AG04450 (cell line): Measurements from ENCODE around the gene EML6. TPM values are rescaled to one million over a fixed set of nuclear protein-coding genes. Genes with fewer than 3 reads are reported as not detected.

Source experiments
- CTCF ChIA-PET: fragments of 300-600, 350-600 bp; formaldehyde crosslinking; extraction: SDS; loops from one replicate; lab custom pipeline; 2022; ENCODE audit warnings: antibody characterized with exemption, inconsistent platforms; lab: Charles Lee
- POLR2A ChIA-PET: fragments of 350-600 bp; formaldehyde crosslinking; extraction: SDS; loops from one replicate; lab custom pipeline; 2021; ENCODE audit warnings: antibody characterized with exemption, inconsistent platforms; lab: Yijun Ruan, JAX
- DNase-seq: peaks from one replicate; pipeline ENCODE4 v3.0.0-alpha.2; 2011; ENCODE audit warnings: low read depth, low spot score
- H3K27ac ChIP-seq: one replicate; pipeline ENCODE4 v1.5.1; 2012; ENCODE audit warnings: low read depth, low read length, control low read depth
- H3K27me3 ChIP-seq: one replicate; pipeline ENCODE4 v1.6.0; 2012; ENCODE audit warnings: low read length; ENCODE audit not compliant: control insufficient read depth, insufficient read depth
- H3K4me3 ChIP-seq: 2 replicates; pipeline ENCODE4 v1.5.1; 2011; ENCODE audit warnings: mild to moderate bottlenecking, low read depth, low read length, control low read depth
- H3K9me3 ChIP-seq: 2 replicates; pipeline ENCODE4 v1.5.1; 2012; ENCODE audit warnings: low read length; ENCODE audit not compliant: control insufficient read depth, insufficient read depth
- CTCF ChIP-seq: IDR thresholded peaks from 2 replicates; pipeline ENCODE4 v1.5.1; 2011; ENCODE audit warnings: low read depth, low read length, control low read depth, inconsistent platforms
- polyA plus RNA-seq: library from polyadenylated mRNA; depleted of rRNA; stranded (reverse); fragments of >200 nt; gene quantifications from 2 replicates; pipeline ENCODE4 v1.2.3, GENCODE V29; 2011

EML6 gene
- polyA plus RNA-seq, 1 experiment = 0.30 TPM

DNA sequence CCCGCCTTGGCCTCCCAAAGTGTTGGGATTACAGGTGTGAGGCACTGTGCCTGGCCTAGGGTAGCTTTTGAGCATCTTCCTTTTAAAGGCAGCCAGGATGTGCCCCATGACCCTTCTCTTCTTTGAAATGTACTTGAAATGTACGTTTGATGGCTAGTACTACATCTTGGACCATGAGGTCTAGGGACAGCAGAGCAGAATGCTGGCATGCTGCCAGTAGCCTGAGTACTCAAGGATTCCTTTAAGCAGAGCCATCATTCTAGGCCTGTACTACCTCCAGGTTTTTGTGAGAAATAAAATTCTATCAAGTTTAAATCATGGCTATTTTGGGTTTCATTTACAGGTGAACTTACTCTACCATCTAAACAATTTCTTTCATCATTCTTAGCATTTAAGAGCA lies 2.9 kb upstream of the EML6 start:
- Histone ChIP-seq H3K27ac (no peak overlapping the region), H3K9me3 (no peaks in the 10 kb centered on the region), H3K27me3 (peaks cover 20% of the 10 kb centered on the region), H3K4me3 (no peak overlapping the region)
- no peak for DNase-seq
- ChIA-PET POLR2A (no interaction called here), CTCF (no interaction called here)
- no peak for TF ChIP-seq CTCF

DNA sequence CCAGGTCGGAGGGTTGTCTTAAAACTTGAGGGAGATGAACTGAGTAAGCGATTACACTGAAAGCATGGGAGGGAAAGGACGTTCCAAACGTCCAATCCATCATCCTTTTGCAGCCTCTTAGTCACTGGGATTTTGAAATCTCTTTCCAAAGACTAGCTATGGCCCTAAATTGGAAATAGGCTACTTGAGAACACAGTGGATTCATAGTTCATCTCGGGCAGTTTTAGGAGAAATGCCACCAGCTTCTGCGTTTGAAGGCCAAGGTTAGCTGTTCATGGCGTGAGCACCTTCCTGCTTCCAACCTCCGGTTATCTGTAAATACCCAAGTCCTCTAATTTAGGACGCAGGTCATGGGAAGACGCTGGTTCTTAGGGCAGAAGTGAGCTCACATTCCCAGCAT lies 821 bp upstream of the EML6 start:
- POLR2A ChIA-PET = no interaction called here

GRCh38 chr2:54723996-54724559 lies 616 bp downstream of the EML6 start:
- Histone ChIP-seq H3K9me3 (no peaks in the 10 kb centered on the region), H3K4me3 (peak overlapping the region; percentile 76), H3K27ac (no peak overlapping the region), H3K27me3 (peaks cover 26% of the 10 kb centered on the region)
- ChIA-PET CTCF (interaction anchor here (0.6 to 1.9 kb wide), 2 partner anchors 90 to 452 kb away, joined by 3 to 7 read pairs; no protein-coding TSS in a partner anchor), POLR2A (interaction anchor here (0.6 to 0.7 kb wide), 2 partner anchors 62 to 487 kb away, joined by 3 to 4 read pairs; no protein-coding TSS in a partner anchor)
- no peak for DNase-seq
- TF ChIP-seq CTCF = no peak

More for the DNA sequence above, 821 bp upstream of the EML6 start:
- H3K27ac ChIP-seq = peak overlapping the region; percentile 33
- H3K9me3 ChIP-seq = no peaks in the 10 kb centered on the region
- CTCF ChIA-PET = interaction anchor here (1.0 to 2.5 kb wide), 6 partner anchors 18 to 616 kb away, joined by 3 to 12 read pairs (median 4); no protein-coding TSS in a partner anchor
- H3K4me3 ChIP-seq = peak overlapping the region; percentile 76
- H3K27me3 ChIP-seq = peaks cover 29% of the 10 kb centered on the region
- no peak for TF ChIP-seq CTCF
- no peak for DNase-seq

GRCh38 chr2:54724560-54725342 lies 1.3 kb downstream of the EML6 start:
- CTCF ChIA-PET = interaction anchor here (0.6 kb wide), 1 partner anchor 91 kb away, joined by 3 read pairs; no protein-coding TSS in a partner anchor

More at GRCh38 chr2:54724560-54725342, 1.3 kb downstream of the EML6 start:
- H3K9me3 ChIP-seq = no peaks in the 10 kb centered on the region
- POLR2A ChIA-PET = interaction anchor here (0.6 kb wide), 1 partner anchor 61 kb away, joined by 3 read pairs; no protein-coding TSS in a partner anchor
- no peak for DNase-seq
- peak overlapping the region; percentile 76 for H3K4me3 ChIP-seq
- no peak for TF ChIP-seq CTCF
- peaks cover 26% of the 10 kb centered on the region for H3K27me3 ChIP-seq
- no peak overlapping the region for H3K27ac ChIP-seq
